Right atrium auricular region (tissue), 2 donors: ENCODE measurements around the gene PRRC2C. TPM values are rescaled to one million over a fixed set of nuclear protein-coding genes. Genes with fewer than 3 reads are reported as not detected.

Source experiments
- DNase-seq: peaks from one replicate; pipeline ENCODE4 v3.0.0-alpha.2; 2019; ENCODE audit warnings: low spot score
- H3K27ac ChIP-seq, 2 donors: fragments of 200-600 bp; sonication (generic); 1 replicate in 1 of 2; 2 replicates in 1 of 2; pipeline ENCODE4 v1.5.1; 2016 to 2019
- H3K27me3 ChIP-seq, 2 donors: fragments of 200-600 bp; sonication (generic); one replicate each; pipeline versions ENCODE4 v1.5.1 to v1.6.0; 2017 to 2019
- H3K36me3 ChIP-seq: fragments of 200-600 bp; sonication (generic); one replicate; pipeline ENCODE4 v1.5.1; 2016
- H3K4me1 ChIP-seq, 2 donors: fragments of 200-600 bp; sonication (generic); one replicate each; pipeline versions ENCODE4 v1.5.1 to v1.6.0; 2017 to 2019
- H3K4me3 ChIP-seq, 2 donors: fragments of 200-600 bp; sonication (generic); 1 replicate in 1 of 2; 2 replicates in 1 of 2; pipeline ENCODE4 v1.5.1; 2017 to 2019; ENCODE audit warnings: mild to moderate bottlenecking in 1 of 2, moderate library complexity in 1 of 2
- H3K9me3 ChIP-seq, 2 donors: fragments of 200-600 bp; sonication (generic); one replicate each; pipeline ENCODE4 v1.5.1; 2019
- CTCF ChIP-seq, 2 donors: fragments of 200-600 bp; sonication (generic); IDR thresholded peaks; one replicate each; pipeline ENCODE4 v1.5.1; 2019; ENCODE audit warnings: antibody characterized with exemption in 2 of 2
- total RNA-seq, 2 donors: library from RNA; depleted of rRNA; stranded (reverse); fragments of >200 nt; gene quantifications; one replicate each; pipeline ENCODE4 v1.1.0, GENCODE V29; 2016

The PRRC2C gene
- total RNA-seq, 2 donors from 2014 or later: 45.2 to 49.4 TPM

GRCh38 chr1:171509191-171509590 lies 23.9 kb downstream of the PRRC2C start:
- Histone ChIP-seq H3K36me3 (no peaks in the 10 kb centered on the region), H3K27ac (no peak overlapping the region), H3K9me3 (no peaks in the 10 kb centered on the region), H3K4me3 (no peak overlapping the region), H3K4me1 (peaks cover 0 to 26% of the 10 kb centered on the region in 2 donors), H3K27me3 (no peaks in the 10 kb centered on the region)
- no peak for DNase-seq
- no peak for TF ChIP-seq CTCF (IDR thresholded peaks at IDR 0.05)

GRCh38 chr1:171513743-171514142 lies 28.4 kb downstream of the PRRC2C start:
- H3K4me1 ChIP-seq: peaks cover 0 to 7% of the 10 kb centered on the region in 2 donors
- peaks cover 32% of the 10 kb centered on the region for H3K36me3 ChIP-seq
- no peak overlapping the region for H3K4me3 ChIP-seq
- H3K27ac ChIP-seq: no peak overlapping the region
- TF ChIP-seq CTCF (IDR thresholded peaks at IDR 0.05): no peak
- no peaks in the 10 kb centered on the region for H3K9me3 ChIP-seq
- no peak for DNase-seq
- no peaks in the 10 kb centered on the region for H3K27me3 ChIP-seq

- TF ChIP-seq CTCF (IDR thresholded peaks at IDR 0.05): no peak
- H3K27me3 ChIP-seq: no peaks in the 10 kb centered on the region
- no peak for DNase-seq
- H3K9me3 ChIP-seq: no peaks in the 10 kb centered on the region
- H3K4me3 ChIP-seq: no peak overlapping the region
- H3K27ac ChIP-seq: no peak overlapping the region
- peaks cover 32% of the 10 kb centered on the region for H3K36me3 ChIP-seq
- H3K4me1 ChIP-seq: no peaks in the 10 kb centered on the region
Measured at GRCh38 chr1:171515299-171515698, 30.0 kb downstream of the PRRC2C start.

GRCh38 chr1:171515741-171516140 lies 30.4 kb downstream of the PRRC2C start:
- Histone ChIP-seq H3K27ac (no peak overlapping the region), H3K36me3 (peaks cover 32% of the 10 kb centered on the region), H3K4me1 (no peaks in the 10 kb centered on the region), H3K27me3 (no peaks in the 10 kb centered on the region), H3K9me3 (no peaks in the 10 kb centered on the region), H3K4me3 (no peak overlapping the region)
- no peak for TF ChIP-seq CTCF (IDR thresholded peaks at IDR 0.05)
- no peak for DNase-seq

GRCh38 chr1:171521567-171521966 lies 36.2 kb downstream of the PRRC2C start:
- Histone ChIP-seq H3K27me3 (no peaks in the 10 kb centered on the region), H3K4me1 (no peaks in the 10 kb centered on the region), H3K36me3 (peaks cover 66% of the 10 kb centered on the region), H3K9me3 (no peaks in the 10 kb centered on the region), H3K27ac (no peak overlapping the region), H3K4me3 (no peak overlapping the region)
- no peak for DNase-seq
- no peak for TF ChIP-seq CTCF (IDR thresholded peaks at IDR 0.05)

GRCh38 chr1:171530676-171531075 lies 45.3 kb downstream of the PRRC2C start:
- H3K4me3 ChIP-seq: no peak overlapping the region
- TF ChIP-seq CTCF (IDR thresholded peaks at IDR 0.05): no peak
- H3K9me3 ChIP-seq: no peaks in the 10 kb centered on the region
- no peaks in the 10 kb centered on the region for H3K4me1 ChIP-seq
- H3K27me3 ChIP-seq: no peaks in the 10 kb centered on the region
- no peak for DNase-seq
- H3K27ac ChIP-seq: no peak overlapping the region
- peaks cover 72% of the 10 kb centered on the region for H3K36me3 ChIP-seq
